Astrocyte of the spinal cord (primary cell): ENCODE results near the gene GTPBP4.

Source experiments
- DNase-seq: peaks from one replicate; pipeline ENCODE4 v3.0.0; 2011; ENCODE audit warnings: low read depth, low spot score
- H3K4me3 ChIP-seq: 2 replicates; pipeline ENCODE4 v1.5.1; 2011; ENCODE audit warnings: low read depth, mild to moderate bottlenecking, low read length, moderate library complexity
- in situ Hi-C: cut with HindIII; loops from 2 replicates; pipeline ENCODE4 v1.10.0; 2017; ENCODE audit warnings: low sequenced_read_pairs
- TF ChIP-seq, protein P1 (sequence below): IDR thresholded peaks from 2 replicates; pipeline ENCODE4 v1.5.1; 2012; ENCODE audit warnings: low read depth, mild to moderate bottlenecking, low read length, inconsistent platforms

Gene GTPBP4

DNA sequence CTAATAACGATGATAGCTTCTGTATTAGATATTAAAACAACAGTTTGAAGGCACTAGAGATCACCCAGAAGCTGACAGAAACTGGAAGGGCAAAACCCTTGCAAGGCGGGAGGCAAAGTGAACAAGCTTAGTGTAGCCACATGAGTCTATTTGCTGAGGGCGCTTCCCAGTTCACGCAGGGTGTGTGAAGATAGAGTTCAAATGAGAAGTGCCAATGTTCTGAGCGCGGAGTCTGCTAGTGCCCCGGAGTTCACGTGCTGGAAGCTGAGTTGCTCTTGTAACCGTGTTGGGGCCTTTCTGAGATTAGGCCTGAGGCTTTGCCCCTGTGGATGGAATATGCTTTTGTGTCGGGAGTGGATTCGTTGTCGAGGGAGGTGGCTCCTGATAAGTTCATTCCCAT is 16.6 kb upstream of the GTPBP4 start:
- no peak for DNase-seq
- TF ChIP-seq, protein P1, sequence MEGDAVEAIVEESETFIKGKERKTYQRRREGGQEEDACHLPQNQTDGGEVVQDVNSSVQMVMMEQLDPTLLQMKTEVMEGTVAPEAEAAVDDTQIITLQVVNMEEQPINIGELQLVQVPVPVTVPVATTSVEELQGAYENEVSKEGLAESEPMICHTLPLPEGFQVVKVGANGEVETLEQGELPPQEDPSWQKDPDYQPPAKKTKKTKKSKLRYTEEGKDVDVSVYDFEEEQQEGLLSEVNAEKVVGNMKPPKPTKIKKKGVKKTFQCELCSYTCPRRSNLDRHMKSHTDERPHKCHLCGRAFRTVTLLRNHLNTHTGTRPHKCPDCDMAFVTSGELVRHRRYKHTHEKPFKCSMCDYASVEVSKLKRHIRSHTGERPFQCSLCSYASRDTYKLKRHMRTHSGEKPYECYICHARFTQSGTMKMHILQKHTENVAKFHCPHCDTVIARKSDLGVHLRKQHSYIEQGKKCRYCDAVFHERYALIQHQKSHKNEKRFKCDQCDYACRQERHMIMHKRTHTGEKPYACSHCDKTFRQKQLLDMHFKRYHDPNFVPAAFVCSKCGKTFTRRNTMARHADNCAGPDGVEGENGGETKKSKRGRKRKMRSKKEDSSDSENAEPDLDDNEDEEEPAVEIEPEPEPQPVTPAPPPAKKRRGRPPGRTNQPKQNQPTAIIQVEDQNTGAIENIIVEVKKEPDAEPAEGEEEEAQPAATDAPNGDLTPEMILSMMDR: no peak
- in situ Hi-C loops: no loop called here
- H3K4me3 ChIP-seq: no peak overlapping the region

DNA sequence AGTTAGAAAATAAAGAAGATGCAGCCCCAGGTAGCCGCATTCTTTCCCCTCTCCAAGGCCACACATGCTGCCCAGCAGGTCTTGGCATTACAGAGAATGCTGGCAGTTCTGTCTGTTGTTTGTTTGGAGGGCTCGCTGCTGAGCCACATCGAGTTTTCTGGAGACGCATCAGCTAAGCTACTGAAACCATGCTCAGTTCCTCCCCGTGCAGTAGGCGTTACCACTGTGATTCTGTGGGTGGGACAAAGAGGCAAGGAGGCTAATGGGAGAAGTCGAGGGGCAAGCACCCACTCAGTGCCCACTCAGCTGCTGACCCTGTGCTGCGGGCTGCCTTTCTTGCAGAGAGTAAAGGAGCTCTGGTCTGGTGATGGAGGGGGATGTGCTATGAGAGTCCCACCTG is 15.5 kb upstream of the GTPBP4 start:
- no peak overlapping the region for H3K4me3 ChIP-seq
- TF ChIP-seq, protein P1: no peak
- no peak for DNase-seq
- in situ Hi-C loops: no loop called here

DNA sequence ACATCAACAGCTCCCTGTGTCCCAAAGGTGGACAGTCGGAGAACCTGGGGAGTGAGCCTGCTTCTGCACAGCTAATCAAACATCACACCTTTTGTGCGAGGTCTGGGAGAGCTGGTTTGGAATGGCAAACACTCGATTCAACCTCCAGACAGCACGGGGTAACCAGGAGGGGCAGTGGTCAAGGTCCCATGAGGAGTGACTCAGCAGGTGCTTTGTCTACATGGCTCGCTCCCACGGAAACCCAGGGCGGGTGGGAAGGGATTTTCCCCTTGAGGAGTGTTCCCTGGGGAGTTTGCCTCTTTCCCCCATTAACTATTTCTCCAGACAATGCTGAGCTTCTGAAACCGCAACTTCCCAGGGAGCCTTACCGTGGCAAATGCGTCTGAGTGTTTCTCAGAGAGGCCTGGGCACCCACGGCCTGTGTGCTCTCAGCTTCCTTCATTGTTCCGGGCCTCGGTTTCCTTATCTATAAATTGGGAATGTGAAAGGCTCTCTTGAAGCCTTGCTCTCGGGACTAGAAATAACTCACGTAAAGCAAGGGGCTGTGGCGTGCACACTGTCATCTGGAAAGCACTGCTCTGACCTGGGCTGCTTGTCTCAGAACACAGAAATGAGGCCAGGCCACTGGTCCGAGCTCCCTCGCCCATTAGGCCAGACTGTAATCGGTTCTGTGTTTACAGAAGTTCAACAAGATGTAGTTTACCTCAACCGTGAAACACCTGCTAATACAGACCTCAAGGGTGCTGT is 14.0 kb upstream of the GTPBP4 start:
- in situ Hi-C loops: no loop called here
- TF ChIP-seq, protein P1: no peak
- peak; percentile 35 for DNase-seq
- no peak overlapping the region for H3K4me3 ChIP-seq

GRCh38 chr10:974785-975074 is 13.5 kb upstream of the GTPBP4 start:
- TF ChIP-seq, protein P1: no peak
- in situ Hi-C loops: no loop called here
- no peak overlapping the region for H3K4me3 ChIP-seq
- no peak for DNase-seq

DNA sequence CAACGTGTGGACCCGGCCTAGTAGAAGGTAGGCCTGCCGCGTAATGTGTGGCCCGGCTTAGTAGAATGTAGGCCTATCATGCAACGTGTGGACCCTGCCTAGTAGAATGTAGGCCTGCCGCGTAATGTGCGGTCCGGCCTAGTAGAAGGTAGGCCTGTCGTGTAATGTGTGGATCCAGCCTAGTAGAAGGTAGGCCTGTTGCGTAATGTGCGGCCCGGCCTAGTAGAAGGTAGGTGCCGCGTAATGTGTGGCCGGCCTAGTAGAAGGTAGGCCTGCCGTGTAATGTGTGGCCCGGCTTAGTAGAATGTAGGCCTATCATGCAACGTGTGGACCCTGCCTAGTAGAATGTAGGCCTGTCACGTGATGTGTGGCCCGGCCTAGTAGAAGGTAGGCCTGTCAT is 11.9 kb upstream of the GTPBP4 start:
- no peak overlapping the region for H3K4me3 ChIP-seq
- in situ Hi-C loops: no loop called here
- DNase-seq: no peak
- TF ChIP-seq, protein P1: no peak

DNA sequence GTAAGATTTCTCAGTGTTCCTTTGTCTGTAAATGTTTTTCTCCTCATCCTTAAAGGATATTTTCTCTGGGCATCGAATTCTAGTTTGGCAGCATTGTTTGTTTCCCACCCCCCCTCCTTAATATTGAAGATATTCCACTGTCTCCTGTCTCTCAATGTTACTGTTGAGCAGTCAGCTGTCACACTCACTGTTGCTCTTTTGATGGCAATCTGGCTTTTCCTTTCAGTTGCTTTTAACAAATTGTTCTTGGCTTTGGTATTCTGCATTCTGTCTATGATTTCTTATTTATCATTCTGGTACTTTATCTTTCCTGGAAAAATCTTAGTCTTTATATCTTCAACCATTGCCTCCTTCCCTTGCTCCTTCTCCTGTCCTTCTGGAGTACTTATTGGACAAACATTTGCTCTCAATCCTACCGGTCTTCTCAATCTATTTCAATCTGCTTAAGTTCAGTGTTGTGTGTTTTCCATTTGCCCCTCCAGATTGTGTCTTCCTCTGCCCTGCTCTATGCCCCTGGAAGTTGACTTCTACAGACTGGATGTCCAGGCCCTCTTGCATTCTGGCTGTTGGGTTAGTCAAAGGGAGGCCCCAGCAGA is 9.3 kb upstream of the GTPBP4 start:
- no peak overlapping the region for H3K4me3 ChIP-seq
- DNase-seq: no peak
- in situ Hi-C loops: no loop called here
- TF ChIP-seq, protein P1: no peak
